Neural cell (in vitro differentiated cells): ENCODE data around the gene MYOF. TPM values are rescaled to one million over a fixed set of nuclear protein-coding genes. Genes with fewer than 3 reads are reported as not detected.

Experiments
- H2AFZ ChIP-seq: fragments of 200-600, 300-800 bp; sonication (generic), shearing (Covaris generic); 2 replicates; pipeline ENCODE4 v1.6.0; 2014; ENCODE audit warnings: low read depth, mild to moderate bottlenecking, antibody characterized with exemption, low read length, moderate library complexity
- H3F3A ChIP-seq: fragments of 200-600 bp; shearing (Covaris generic); 2 replicates; pipeline ENCODE4 v1.6.1; 2016; ENCODE audit warnings: mild to moderate bottlenecking, moderate library complexity, mixed read lengths, antibody characterized with exemption, low read length; ENCODE audit not compliant: insufficient read depth, poor library complexity, severe bottlenecking
- H3K27ac ChIP-seq: fragments of 200-600, 300-800 bp; sonication (generic), shearing (Covaris generic); 2 replicates; pipeline ENCODE4 v1.5.1; 2014; ENCODE audit warnings: mild to moderate bottlenecking, low read length, moderate library complexity
- H3K27me3 ChIP-seq: fragments of 300-800, 200-600 bp; sonication (generic), shearing (Covaris generic); 2 replicates; pipeline ENCODE4 v1.6.0; 2014; ENCODE audit warnings: mild to moderate bottlenecking, low read depth, low read length, moderate library complexity; ENCODE audit not compliant: insufficient read depth
- H3K36me3 ChIP-seq: fragments of 300-800, 200-600 bp; sonication (generic), shearing (Covaris generic); 2 replicates; pipeline ENCODE4 v1.5.1; 2014; ENCODE audit warnings: mild to moderate bottlenecking, antibody characterized with exemption, low read length, moderate library complexity; ENCODE audit not compliant: insufficient read depth
- H3K4me2 ChIP-seq: fragments of 300-800, 200-600 bp; sonication (generic), shearing (Covaris generic); 2 replicates; pipeline ENCODE4 v1.6.0; 2014; ENCODE audit warnings: mild to moderate bottlenecking, low read length
- H3K4me3 ChIP-seq: fragments of 300-800, 200-600 bp; sonication (generic), shearing (Covaris generic); 2 replicates; pipeline ENCODE4 v1.5.1; 2014; ENCODE audit warnings: mild to moderate bottlenecking, low read length, moderate library complexity
- H3K79me2 ChIP-seq: fragments of 200-600 bp; shearing (Covaris generic); replicated peaks from 2 replicates; pipeline ENCODE4 v1.6.0; 2014; ENCODE audit warnings: mild to moderate bottlenecking, low read length, moderate library complexity; ENCODE audit not compliant: insufficient read depth
- H3K9ac ChIP-seq: fragments of 300-800, 200-600 bp; sonication (generic), shearing (Covaris generic); 2 replicates; pipeline ENCODE4 v1.6.1; 2016; ENCODE audit warnings: mild to moderate bottlenecking, low read length, mixed read lengths
- H3K9me2 ChIP-seq: fragments of 200-600 bp; shearing (Covaris generic); 2 replicates; pipeline ENCODE4 v1.6.1; 2016; ENCODE audit warnings: mild to moderate bottlenecking, low read length, mixed read lengths; ENCODE audit not compliant: insufficient read depth
- H3K9me3 ChIP-seq: fragments of 200-600, 300-800 bp; sonication (generic), shearing (Covaris generic); 2 replicates; pipeline ENCODE4 v1.6.1; 2016; ENCODE audit warnings: mild to moderate bottlenecking, mixed run types, low read length, moderate library complexity, mixed read lengths
- H4K20me1 ChIP-seq: fragments of 200-600 bp; shearing (Covaris generic); 2 replicates; pipeline ENCODE4 v1.6.1; 2016; ENCODE audit warnings: mild to moderate bottlenecking, mixed run types; ENCODE audit not compliant: insufficient read depth
- CTCF ChIP-seq: fragments of 450-650 bp; IDR thresholded peaks from 2 replicates; pipeline ENCODE4 v1.5.1; 2014; ENCODE audit warnings: antibody characterized with exemption, mild to moderate bottlenecking, moderate library complexity; ENCODE audit not compliant: poor library complexity, severe bottlenecking
- EP300 ChIP-seq: fragments of 450-650 bp; conservative IDR thresholded peaks from 2 replicates; pipeline ENCODE4 v1.6.1; 2014; ENCODE audit warnings: antibody characterized with exemption, mild to moderate bottlenecking, moderate library complexity; ENCODE audit not compliant: poor library complexity, severe bottlenecking
- EZH2 ChIP-seq: fragments of 200-600, 300-800 bp; shearing (Covaris generic), sonication (generic); IDR thresholded peaks from 2 replicates; pipeline ENCODE4 v1.6.1; 2014; ENCODE audit warnings: antibody characterized with exemption, low read length, borderline replicate concordance, mild to moderate bottlenecking; ENCODE audit not compliant: insufficient read depth, poor library complexity, severe bottlenecking
- MXI1 ChIP-seq: fragments of 450-650 bp; conservative IDR thresholded peaks from 2 replicates; pipeline ENCODE4 v1.6.1; 2014; ENCODE audit warnings: antibody characterized with exemption, mild to moderate bottlenecking; ENCODE audit not compliant: poor library complexity, severe bottlenecking
- POLR2AphosphoS5 ChIP-seq: IDR thresholded peaks from 2 replicates; pipeline ENCODE4 v1.6.1; 2012
- RAD21 ChIP-seq: fragments of 450-650 bp; conservative IDR thresholded peaks from 2 replicates; pipeline ENCODE4 v1.6.1; 2014; ENCODE audit warnings: antibody characterized with exemption, mild to moderate bottlenecking, moderate library complexity
- REST ChIP-seq: IDR thresholded peaks from 2 replicates; pipeline ENCODE4 v1.6.1; 2012; ENCODE audit warnings: borderline replicate concordance
- SMC3 ChIP-seq: fragments of 450-650 bp; conservative IDR thresholded peaks from 2 replicates; pipeline ENCODE4 v1.6.1; 2014; ENCODE audit warnings: antibody characterized with exemption, mild to moderate bottlenecking, moderate library complexity; ENCODE audit not compliant: poor library complexity
- TAF1 ChIP-seq: IDR thresholded peaks from 2 replicates; pipeline ENCODE4 v1.6.1; 2012; ENCODE audit warnings: low read depth
- polyA plus RNA-seq: library from polyadenylated mRNA; depleted of rRNA; stranded (reverse); fragments of >200 nt; gene quantifications from 2 replicates; pipeline ENCODE4 v1.2.3, GENCODE V29; 2014

MYOF gene
- polyA plus RNA-seq, 1 donor from 2014 or later: 0.47 TPM

GRCh38 chr10:93403152-93404047 is 78.7 kb downstream of the MYOF start:
- Histone ChIP-seq H2AFZ (no peak overlapping the region), H3K36me3 (no peaks in the 10 kb centered on the region), H3K9me2 (no peaks in the 10 kb centered on the region), H3K4me2 (no peak overlapping the region), H3K9ac (no peak overlapping the region), H3K9me3 (no peaks in the 10 kb centered on the region), H4K20me1 (no peaks in the 10 kb centered on the region), H3K27me3 (no peaks in the 10 kb centered on the region), H3K4me3 (no peak overlapping the region), H3K79me2 (no peaks in the 10 kb centered on the region), H3F3A (no peaks in the 10 kb centered on the region), H3K27ac (no peak overlapping the region)
- TF ChIP-seq POLR2AphosphoS5 (no peak), TAF1 (no peak), REST (no peak), MXI1 (no peak), EP300 (no peak), SMC3 (no peak), RAD21 (no peak), CTCF (no peak), EZH2 (no peak)

GRCh38 chr10:93402192-93402591 is 79.9 kb downstream of the MYOF start:
- Histone ChIP-seq H3K79me2 (no peaks in the 10 kb centered on the region), H3K36me3 (no peaks in the 10 kb centered on the region), H3K9ac (no peak overlapping the region), H3K9me3 (no peaks in the 10 kb centered on the region), H4K20me1 (no peaks in the 10 kb centered on the region), H3K9me2 (no peaks in the 10 kb centered on the region), H2AFZ (no peak overlapping the region), H3K4me3 (no peak overlapping the region), H3K27me3 (no peaks in the 10 kb centered on the region), H3K4me2 (no peak overlapping the region), H3K27ac (no peak overlapping the region), H3F3A (no peaks in the 10 kb centered on the region)
- no peak for TF ChIP-seq TAF1
- TF ChIP-seq POLR2AphosphoS5: no peak
- TF ChIP-seq REST: no peak
- no peak for TF ChIP-seq MXI1
- TF ChIP-seq CTCF: no peak
- no peak for TF ChIP-seq SMC3
- TF ChIP-seq EP300: no peak
- no peak for TF ChIP-seq EZH2
- TF ChIP-seq RAD21: no peak
